ENCODE results near the gene RPS6KA2.
"Not testable (repeated sequence)": the region's sequence is repeated elsewhere in the genome, so short reads cannot be mapped to it uniquely, and the experiment has no call there.

RPS6KA2 gene

DNA sequence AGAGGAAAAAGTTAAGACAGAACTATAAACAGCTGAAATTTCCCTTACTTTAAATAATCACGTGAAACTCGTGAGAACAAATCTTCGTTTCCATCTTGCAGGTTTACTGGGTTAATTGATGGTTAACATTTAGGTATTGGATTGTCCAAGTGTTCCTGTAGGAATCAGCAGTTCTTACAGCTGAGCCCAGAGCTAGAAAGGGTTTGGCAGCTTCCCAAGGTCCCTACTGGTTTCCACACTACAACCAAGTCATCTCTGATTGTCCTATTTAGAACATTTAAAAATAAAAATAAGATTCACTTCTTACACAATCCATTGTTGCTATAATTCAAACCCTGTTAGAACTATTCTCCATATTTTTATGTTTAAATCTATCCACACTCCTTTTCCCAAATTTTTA lies 260.1 kb downstream of the RPS6KA2 start:
- no peak for DNase-seq (ENCODE audit: low read depth)

DNA sequence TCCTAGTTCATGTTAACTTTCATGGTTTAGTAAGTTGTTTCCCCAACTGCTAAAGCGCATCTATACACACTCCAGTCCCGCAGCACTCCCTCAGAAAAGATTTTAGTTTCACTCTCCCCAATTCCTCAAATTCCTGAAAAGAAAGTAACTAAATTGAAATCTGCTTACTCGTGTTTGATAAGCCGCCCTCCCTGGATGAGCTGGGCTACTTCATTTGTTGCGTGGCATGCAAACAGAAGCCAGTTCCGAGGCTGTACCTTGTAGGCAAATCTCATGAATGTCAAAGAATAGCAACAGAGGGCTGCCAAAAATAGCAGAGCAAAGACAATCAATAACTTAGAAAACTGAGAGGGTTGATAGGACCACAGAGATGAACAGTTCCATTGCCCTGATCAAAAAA lies 261.2 kb downstream of the RPS6KA2 start:
- DNase-seq (ENCODE audit: low read depth), result no peak

DNA sequence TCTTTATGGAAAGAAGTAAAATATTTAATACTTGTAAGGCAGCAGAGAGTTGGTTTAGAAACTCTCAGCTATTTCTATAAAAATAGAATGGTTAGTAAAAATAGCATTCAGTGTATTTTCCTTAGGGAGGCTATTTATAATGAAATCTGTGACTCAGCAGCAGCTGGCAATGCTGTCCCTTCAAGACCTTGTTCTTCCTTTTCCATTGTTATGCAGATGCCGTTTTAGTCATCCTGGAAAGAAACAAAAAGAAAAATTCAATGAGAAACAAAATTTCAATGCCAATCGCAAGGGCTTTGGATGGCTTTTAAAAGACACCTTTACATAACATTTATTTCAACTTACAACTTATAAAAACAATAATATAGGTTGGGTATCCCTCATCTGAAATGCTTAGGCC lies 261.8 kb downstream of the RPS6KA2 start:
- no peak for DNase-seq (ENCODE audit: low read depth)

DNA sequence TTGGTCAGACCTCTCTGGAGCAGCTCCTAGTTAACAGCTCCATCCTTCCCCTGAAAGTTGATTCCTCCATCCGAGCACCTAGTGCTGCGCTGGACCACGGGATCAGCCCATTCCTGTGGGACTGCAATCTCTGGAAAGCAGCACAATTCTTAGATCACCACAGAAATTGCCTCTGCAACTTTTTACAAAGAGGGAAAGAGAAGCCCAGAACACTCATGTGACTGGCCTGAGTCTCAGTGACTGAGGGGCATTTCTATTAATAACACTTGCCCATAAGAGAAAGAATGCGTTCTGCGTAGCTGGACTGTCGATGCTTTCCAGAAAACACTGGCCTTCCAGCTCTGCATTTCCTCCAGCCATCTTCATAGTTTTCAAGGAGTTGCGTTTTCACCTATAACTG lies 262.6 kb downstream of the RPS6KA2 start:
- no peak for DNase-seq (ENCODE audit: low read depth)

DNA sequence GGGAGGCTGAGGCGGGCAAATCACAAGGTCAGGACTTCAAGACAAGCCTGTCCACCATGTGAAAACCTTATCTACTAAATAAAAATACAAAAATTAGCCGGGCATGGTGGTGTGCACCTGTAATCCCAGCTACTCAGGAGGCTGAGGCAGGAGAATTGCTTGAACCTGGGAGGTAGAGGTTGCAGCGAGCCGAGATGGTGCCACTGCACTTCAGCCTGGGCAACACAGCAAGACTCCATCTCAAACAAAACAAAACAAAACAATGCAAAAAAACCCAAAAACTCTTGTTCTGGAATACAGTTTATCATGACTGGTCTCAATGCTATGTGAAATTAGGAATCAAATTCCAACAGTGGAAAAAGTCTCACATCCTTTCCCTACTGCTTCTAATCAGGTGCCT lies 264.6 kb downstream of the RPS6KA2 start:
- not testable (repeated sequence) for DNase-seq (ENCODE audit: low read depth)

DNA sequence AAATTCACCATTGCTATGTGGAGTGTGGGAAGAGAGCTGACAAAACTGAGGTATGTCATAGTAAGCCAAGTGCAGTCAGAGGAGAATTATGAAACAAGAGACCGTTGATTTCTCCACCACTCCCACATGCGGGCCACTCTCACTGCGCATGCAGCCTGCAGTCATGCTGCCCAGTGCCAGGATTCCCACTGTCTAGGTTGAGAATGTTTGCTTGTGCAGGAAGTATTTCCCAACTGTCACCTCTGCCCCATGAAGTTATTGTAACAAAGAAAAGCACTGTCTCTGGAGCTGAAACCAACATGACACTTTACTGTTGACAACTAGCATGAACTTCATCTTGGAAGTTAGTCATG lies 266.0 kb downstream of the RPS6KA2 start:
- no peak for DNase-seq (ENCODE audit: low read depth)

DNA sequence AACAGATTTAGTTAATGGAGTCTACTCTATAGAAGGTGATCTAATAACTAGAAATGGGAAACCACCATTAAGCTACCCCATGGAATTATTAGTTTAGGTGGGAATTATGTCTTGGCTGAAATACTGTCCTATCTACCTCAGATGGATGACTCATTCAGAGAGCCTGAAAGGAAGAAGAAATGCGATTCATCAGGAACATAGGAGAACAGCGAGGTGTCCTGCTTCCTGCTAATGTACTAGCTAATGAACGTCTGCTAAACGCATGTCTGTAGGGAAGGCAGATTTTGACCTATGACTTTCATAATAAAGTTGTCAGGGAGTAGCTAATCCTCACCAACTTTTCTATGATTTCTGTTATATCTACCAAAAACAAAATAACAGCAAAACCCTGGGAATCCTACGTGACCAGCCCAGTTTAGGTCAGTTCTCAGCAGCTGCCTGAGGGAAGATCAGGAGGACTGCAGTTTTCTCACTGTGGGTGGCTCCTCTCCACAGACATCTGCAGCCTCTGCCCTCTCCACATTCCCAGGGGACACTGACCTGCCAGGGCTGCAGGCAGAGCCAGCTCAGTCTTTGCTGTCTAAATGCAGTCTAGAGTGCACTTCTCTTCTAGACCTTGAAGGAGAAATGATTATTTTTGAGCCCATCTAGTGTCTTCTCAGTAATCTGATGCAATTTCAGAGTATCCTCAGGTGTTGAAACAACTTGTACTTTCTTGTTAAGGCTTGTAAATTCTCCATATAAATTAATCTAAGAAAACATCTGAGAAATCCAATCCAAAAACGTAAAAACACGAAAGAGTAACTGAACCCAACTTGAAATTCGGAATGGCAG lies 266.6 kb downstream of the RPS6KA2 start:
- DNase-seq (ENCODE audit: low read depth), result no peak

All from activated T-cell treated with anti-CD3 and anti-CD28 coated beads for 1 hour (primary cell).